ENCODE results near the gene SPI1.
"Not testable (repeated sequence)": the region's sequence is repeated elsewhere in the genome, so short reads cannot be mapped to it uniquely, and the experiment has no call there.

Gene SPI1

DNA sequence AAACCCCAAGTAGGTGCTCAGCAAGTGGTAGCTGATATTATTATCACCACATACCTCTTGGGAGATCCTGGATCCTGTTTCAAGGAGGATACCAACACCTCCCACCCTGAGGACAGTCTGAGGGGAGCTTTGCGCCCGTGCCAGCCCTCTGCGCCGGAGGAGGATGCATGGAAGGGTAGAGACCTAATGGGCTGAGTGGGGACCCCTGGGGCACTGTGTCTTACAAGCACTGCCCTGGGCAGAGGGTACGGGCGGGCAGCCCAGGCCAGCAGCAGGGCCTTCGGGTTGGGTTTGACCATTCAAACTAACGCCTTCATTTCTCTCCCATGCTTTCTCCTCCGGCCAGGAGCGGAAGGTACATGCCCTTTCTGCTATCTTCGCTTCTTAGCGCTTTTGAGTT is 52.1 kb downstream of the SPI1 start:
- no peak for DNase-seq (ENCODE audit: low read depth in 2 of 2)

DNA sequence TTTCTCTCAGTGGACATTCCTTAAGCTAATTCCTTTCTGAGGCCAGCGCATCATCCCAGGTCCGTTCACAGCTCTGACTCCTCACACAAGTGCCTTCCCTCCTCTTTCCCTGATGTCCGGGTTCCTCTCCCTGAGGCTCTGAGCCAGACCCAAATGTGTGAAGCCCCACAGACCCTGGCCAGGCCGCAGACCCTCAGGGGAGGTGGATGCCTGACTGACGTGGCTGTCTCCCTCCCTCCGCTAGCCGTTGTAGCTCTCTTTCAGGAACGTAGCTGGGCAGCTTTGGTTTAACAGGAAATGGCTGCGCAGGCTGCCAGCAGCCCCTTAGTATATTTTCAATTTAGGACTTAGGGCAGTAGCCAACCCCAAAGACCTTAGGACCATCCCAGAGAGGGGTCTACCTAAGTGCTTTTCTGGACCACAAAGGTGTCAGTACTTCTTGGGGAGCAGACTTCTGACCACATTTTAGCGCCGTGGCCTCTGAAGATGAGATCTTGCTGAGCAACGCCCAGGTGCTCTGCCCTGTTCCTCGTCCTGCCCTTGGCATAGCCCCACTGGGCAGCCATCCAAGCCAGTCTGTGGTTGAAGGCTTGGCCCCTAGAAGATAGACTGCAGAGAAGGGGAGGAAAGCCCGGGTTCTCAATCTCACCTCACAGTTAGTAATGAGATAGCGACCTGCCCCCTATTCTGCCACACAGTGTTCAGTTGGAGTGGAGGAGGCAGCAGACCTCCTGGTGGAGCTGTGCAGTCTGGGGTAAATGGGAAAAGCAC is 52.9 kb downstream of the SPI1 start:
- no peak for DNase-seq (ENCODE audit: low read depth in 2 of 2)

DNA sequence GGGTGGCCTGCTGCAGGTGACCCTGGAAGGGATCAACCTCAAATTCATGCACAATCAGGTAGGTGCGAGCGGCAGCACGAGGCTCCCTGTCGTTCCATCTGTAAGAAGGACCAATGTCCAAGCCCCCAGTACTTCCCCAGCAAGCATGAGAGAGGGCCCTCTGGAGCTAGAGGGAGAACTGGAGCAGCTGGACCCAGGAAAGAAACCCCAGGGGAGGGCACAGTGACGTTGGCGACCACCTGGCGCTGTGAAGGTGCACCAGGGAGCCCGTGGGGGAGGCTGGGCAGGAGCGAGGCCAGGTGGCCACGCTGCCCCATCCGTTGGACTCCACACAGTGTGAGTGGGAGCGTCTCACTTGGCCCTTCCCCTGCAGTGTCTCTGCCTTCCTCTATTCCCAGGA is 53.8 kb downstream of the SPI1 start:
- no peak for DNase-seq (ENCODE audit: low read depth in 2 of 2)

DNA sequence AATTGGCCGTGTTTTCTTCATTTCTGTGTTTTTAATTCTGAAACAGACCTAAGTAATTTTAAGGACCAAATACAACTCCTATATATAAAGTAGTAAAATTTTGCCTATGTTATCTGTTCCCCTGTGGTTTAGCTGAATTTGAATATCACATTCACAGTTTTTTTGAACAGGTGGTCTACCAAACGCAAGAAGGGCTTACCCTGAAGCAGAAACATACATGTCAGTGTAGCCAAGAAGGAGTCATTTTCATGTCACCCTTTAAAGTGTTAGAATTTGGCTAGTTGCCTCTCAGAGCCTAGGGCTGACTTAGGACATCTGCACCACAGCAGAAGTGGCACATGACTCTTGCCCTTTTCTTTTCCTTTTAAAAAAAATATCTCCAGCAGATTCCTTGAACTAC is 60.2 kb downstream of the SPI1 start:
- no peak for DNase-seq (ENCODE audit: low read depth in 2 of 2)

DNA sequence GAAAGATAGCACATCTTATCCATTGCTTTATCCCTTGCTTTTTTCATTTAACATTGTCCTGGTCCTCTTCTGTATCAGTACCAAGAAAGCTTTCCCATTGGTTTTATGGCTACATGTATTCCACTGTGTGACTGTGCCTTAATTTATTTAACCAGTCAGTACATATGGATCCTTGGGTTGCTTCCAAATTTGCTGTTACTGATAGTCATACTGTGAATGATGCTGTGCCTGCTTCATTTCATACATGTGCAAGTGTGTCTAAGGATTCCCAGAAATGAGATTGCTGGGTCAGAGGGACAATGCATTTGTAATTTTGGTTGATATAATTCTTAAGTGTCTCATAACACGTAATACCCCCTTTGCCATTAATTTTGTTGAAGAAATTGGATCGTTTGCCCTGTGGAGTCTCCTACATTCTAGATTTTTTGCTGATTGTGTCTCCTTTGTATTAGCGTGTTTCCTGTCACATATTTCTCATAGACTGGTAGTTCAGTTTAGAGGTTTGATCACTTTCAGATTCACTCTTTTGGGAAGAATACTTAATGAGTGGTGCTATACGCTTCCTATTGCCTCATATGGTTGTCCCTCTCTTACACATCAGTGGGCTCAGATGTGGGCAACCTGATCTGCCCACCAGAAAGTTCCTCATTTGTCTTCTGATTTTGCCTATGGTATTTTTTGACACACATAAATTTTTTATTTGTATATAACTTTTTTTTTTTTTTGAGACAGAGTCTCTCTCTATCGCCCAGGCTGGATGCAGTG is 61.1 kb downstream of the SPI1 start:
- no peak for DNase-seq (ENCODE audit: low read depth in 2 of 2)

DNA sequence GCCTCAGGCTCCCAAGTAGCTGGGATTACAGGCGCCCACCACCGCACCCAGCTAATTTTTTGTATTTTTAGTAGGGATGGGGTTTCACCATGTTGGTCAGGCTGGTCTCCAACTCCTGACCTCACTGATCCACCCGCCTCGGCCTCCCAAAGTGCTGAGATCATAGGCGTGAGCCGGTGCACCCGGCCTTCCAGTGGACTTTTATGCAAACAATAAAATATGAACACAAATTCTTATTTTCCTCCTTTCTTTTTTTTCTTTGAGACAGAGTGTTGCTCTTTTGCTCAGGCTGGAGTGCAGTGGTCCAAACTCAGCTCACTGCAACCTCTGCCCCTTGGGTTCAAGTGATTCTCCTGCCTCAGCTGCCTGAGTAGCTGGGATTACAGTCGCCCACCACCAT is 61.8 kb downstream of the SPI1 start:
- DNase-seq (ENCODE audit: low read depth in 2 of 2) = not testable (repeated sequence)

DNA sequence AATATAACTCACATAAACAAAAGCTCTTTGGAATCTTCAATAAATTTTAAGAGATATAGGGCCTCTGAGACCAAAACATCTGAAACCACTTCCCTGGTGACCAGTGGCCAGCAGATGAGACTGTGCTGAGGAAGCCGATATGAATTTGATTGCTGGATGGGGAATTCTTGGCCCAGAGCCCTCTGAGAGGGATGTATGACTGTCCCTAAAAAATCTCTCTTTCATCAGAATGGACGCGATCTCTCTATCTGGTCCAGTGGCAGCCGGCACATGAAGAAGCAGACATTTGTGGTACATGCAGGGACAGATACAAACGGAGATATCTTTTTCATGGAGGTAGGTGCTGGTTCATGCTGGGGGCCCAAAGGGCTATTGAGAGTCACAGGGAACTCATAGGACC is 63.4 kb downstream of the SPI1 start:
- DNase-seq (ENCODE audit: low read depth in 2 of 2) = no peak

DNA sequence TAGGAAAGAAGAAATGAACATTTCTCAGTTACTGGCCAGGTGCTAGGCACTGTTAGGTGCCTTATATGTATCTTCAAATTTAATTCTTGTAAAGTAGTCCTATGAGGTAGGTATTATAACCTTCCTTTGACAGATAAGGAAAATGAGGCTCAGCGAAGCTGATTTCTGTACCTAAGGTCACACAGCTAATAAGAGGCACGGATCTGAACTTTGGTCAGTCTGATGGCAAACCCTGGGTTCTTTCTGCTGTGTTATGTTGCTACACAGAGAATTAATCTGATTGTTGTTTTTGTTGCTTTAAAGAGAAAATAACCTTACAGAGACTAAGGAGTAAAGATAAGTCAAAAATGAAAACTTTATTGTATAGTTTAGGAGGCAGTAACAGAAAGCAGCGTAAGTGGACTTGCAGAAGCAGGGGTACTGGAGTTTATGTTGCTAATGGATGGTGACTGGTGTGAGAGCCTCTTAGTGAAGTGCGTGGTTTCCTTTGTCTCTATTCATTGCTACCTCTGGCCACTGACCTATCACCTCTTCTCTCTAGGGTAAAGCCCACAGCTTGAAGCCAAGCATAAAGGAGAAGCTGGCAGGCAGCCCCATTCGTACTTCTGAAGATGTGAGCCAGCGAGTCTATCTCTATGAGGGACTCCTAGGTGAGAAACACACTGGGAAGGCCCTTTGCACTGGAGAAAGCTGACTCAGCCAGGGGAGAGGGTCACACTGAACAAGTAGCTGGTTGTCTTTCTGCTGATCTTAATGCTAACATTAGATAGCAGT is 70.1 kb downstream of the SPI1 start:
- no peak for DNase-seq (ENCODE audit: low read depth in 2 of 2)

DNA sequence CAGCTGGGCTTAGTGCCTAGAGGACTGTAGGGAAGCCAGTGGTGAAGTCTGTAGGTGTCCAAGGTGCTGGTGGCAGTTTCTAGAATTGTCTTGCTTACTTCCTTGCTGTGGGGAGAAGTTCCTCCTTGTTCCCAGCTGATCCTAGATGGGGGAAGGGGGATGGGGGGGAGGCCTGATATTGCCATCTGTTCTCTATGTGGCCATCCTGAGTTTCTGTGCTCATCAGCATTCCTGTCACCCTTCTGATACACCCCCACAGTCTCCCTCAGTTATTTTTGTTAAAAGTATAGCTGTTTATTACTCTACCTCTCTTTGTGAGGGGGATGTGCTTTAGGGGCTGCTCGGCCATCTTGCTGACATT is 71.9 kb downstream of the SPI1 start:
- DNase-seq (ENCODE audit: low read depth in 2 of 2) = no peak

DNA sequence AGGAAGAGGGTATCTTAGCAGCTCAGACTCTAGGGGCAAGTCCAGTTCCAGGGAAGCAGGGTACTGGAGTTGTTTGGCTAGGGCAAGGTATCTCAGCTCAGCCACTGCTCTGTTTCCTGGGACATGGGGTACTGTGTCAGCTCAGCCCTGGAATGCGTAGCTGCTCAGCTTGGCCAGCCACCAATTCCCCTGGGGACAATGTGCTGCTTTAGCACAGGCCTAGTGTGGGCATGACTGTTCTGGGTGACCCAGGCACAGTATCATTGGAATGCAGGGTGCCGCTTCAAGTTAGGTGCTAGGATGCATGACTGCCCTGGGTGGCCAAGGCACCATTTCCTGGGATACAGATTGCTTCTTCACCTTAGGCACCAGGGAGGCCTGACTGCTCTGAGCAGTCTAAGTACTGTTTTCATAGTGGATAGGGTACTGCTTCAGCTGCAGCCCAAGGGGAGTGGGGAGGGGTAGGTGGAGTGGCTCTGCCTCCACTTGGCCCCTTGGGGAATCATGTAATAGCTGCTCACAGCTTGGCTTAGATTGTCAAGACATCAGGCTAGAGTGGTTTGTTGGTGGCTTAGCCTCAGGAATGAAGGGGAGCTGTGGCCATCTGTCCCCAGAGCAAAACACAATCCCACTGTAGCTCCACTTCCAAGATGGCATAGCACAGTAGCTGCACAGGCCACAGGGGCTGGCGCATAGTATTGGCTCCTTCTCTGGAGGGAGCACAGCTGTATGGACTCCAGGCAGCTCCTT is 72.4 kb downstream of the SPI1 start:
- no peak for DNase-seq (ENCODE audit: low read depth in 2 of 2)
